GM21576 (cell line): Measurements from ENCODE around the gene ATG13.
"Not testable (repeated sequence)": the region's sequence is repeated elsewhere in the genome, so short reads cannot be mapped to it uniquely, and the experiment has no call there.

ENCODE experiments used
- ATAC-seq: cut with Tn5 transposase; IDR thresholded peaks from one replicate; pipeline ENCODE4 v1.9.1; 2021; ENCODE audit warnings: mild to moderate bottlenecking, moderate library complexity; ENCODE audit not compliant: unreplicated experiment

ATG13 gene

DNA sequence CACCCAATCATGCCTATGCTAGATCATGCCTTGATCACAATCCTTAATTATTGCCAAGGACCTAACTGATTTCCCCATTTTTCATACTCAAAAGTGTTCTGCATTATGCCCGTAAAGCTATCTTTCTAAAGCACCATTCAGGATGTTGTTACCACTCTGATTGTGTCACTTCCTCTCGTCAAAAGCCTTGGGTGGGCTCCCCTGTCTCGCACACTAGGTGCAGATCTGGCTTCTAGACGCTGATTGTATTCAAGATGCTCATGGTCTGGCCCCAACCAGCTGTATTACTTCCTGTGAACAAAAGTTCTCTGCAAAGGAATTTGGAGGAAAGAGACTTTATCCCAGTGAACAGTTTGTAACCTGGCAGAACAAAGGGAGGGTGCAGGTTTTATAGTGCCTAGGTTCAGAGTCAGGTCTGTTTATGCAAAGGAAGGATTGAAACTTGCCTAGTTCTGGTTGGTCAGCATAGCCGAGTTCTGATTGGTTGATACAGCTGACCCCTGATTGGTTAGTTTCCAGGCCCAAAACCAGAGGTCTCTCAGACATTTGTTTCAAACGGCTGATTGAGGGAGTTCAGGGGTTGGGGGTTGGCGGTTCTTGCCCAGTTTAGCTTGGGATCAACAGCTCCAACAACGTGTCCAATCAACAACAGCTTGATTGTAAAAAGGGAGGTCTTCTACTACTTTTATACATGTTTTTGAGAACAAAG, 25.4 kb downstream of the ATG13 start:
- ATAC-seq, result no peak

DNA sequence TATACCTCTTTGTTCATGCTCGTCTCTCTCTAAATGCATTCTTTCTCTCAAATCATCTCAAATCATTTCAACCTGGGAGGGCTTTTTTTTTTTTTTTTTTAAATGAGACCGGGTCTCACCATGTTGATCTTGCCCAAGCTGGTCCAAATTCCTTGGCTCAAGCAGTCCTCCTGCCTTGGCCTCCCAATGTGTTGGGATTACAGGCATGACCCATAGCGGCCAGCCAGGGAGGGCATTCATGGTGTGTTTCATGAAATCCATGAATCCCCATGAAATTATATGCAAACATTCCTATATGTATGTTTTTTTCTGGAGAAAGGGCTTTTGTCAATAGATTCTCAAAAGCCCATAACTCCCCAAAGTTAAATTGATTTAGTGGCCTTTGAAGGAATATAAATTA, 26.2 kb downstream of the ATG13 start:
- no peak for ATAC-seq

DNA sequence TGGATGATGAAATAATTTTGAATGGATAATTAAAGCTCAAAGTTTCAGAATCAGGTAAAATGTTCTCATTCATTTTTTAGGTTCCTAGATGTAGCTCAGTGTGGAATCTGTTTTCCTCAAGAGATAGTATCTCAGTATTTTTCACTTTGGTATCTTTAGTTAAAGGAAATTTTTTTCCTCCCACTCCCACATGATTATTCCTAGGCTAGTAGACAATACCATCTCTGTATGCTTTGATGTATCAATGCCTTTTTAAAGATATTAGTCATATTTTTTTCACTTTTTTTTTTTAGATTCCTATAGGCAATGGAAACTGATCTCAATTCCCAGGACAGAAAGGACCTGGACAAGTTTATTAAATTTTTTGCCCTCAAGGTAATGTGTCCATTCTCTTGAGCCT, 26.6 kb downstream of the ATG13 start:
- ATAC-seq, result no peak

DNA sequence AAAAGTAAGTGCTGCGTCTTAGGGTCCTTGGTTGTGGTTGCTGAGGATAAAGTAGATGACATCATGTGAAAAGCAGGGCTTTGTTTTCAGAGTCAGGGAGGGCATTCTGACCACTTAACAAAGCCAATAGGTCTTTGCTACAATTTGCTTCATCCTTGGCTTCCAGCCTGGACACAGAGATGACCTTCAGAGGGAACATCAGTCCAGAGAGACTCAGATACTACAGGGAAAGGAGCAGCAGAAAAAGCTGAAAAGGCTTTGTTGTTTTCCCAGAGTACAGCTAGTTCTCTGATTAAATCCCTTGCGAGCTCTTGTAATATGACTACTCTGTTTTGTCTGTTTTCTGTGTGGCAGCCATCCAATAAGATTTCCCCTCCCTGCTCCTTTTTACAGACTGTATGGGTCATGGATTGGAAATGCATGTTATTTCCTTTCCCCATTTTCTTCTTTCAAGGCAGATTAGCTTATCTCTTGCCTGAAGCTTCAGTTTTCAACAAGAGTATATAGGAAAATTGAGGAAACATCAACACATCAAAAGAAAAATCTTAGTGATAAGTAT, 31.9 kb downstream of the ATG13 start:
- no peak for ATAC-seq

DNA sequence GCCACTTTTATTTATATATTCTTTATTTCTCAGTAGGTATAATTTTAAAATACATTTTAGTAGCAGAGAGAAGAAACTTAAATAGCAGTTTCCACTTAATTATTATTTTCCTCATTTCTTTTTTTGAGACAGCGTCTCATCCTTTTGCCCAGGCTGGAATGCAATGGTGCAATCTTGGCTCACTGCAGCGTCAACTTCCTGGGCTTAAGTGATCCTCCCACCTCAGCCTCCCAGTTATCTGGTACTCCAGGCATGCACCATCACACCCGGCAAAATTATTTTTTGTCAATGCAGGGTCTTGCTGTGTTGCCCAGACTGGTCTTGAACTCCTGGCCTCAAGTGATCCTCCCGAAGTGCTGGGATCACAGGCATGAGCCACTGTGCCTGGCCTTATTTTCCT, 38.3 kb downstream of the ATG13 start:
- no peak for ATAC-seq

DNA sequence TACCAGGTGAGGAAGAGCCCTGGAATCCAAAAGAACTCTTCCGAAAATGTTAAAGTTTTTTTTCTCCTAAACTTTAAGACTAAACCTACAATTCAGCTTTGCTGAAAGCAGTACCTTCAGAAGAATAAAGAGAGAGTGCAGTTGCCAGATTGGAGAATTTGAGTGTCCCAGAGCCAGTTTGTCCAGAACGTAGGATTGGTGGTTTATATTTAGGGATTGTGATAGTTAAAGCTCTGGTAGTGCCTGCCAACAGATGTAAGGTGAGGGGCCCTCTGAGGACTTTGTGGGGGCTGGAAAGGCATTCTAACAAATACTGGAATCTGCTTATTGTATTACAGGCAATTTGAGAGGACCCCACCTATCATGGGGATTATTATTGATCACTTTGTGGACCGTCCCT, 39.8 kb downstream of the ATG13 start:
- no peak for ATAC-seq

DNA sequence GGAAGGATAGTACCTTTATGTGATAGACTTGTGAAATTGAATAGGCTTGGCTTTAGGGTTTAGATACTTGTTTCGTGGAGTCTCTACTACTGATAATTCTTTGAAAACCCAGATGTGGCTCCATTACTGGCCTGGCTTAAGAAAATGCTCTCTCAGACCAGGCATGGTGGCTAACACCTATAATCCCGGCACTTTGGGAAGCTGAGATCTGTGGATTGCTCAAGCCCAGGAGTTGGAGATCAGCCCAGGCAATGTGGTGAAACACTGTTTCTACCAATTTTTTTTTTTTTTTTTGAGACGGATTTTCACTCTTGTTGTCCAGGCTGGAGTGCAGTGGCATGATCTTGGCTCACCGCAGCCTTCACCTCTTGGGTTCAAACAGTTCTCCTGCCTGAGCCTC, 40.9 kb downstream of the ATG13 start:
- ATAC-seq, result no peak

DNA sequence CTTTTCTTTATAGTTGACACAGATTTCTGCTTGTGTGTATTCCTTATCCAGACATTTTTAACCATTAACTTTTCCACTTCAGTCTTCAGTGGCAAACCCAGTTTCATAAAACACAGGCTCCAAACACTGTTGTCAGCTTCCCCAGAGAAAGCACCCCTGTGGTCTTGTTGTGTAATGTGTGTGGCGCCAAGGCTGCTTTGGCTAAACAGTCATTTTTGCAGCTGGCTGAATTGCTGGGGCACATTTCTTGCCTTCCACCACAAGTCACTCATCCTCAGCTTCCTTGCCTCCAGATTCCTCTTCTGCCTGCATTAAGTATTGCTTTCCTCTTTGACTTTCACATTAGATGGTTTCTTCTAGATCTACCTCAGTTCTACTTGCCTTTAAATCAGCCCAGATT, 42.6 kb downstream of the ATG13 start:
- ATAC-seq, result no peak

DNA sequence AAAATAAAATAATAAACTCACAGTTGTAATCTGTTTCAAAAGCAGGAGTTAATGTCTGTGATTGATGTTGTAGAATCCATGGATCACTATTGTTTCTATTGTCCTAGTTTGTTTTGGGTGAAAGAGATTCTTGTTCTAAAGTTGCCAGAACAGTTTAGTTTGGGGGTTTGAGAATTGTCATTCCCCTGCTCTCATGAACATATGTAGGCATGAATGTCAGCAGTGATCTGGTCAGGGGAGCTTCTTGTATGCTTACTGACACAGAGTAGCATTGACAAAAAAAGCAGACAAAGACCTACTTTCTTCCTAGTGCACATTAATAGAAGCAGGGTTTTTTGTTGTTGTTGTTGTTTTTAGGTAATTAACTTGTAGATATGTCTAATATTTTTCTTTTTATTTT, 44.5 kb downstream of the ATG13 start:
- no peak for ATAC-seq

DNA sequence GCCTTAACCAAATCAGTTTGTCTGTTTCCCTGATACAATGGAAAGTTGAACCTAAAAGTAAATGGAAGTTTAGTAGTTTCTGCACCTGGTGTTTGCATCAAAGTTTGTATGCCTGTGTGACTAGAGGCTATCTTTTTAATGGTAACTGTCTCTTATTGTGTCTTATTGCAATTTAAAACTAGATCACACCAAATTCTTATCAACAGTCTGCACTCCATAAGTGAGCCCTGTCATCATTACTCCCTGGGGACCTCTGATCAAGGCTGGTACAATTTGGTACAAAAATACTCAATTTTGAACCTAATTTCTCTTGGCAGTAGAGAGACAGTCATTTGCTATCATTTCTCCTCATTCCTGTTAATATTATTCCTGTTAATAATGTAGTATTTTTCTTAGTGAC, 45.0 kb downstream of the ATG13 start:
- no peak for ATAC-seq

DNA sequence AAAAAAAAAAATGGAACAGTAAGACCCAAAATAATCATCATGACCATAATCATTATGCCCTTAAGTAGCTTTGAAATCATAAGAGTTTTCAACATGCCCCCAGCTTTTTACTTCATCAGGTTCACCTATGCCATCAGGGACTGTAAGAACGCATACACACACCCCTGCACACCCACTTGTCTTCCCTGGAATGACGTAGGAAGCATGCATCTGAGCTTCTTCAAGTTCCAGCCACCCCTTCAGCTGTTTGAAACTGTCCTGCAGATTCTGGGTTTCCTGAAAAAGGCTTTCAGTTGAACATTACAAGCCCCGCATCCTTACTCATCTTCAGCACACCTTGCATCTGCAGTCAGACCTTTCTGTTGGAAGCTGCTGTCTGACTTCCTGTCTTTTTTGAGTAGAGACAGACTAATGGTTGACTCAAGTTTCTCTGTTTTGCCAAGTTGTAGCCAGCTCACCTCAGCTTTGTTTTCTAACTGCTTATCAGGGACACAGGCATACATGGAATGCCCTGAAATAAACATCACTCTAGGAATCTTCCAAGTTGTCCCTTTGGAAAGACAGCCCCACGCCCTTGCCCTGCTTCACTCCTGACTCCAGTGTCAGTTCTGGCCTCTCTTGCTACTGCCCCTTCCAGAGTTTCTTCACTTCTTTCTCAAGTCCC, 46.1 kb downstream of the ATG13 start:
- no peak for ATAC-seq

DNA sequence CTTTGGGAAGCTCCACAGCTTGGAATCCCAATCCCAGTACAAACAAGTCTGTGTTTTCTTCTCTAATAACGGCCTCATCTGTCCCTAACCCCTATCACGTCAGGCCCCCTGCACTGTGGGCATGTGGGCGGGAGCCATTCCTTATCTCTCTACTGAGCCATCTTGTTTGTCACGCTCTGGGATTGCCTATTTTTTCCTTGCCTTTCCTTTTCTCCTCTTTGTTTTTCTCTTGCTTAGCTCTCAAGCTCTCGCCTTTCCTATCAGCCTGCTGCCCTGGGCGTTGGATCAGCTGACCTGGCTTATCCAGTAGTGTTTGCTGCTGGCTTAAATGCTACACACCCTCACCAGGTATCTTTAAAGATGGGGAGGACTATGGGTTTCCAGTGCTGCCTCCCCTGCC, 47.3 kb downstream of the ATG13 start:
- no peak for ATAC-seq

DNA sequence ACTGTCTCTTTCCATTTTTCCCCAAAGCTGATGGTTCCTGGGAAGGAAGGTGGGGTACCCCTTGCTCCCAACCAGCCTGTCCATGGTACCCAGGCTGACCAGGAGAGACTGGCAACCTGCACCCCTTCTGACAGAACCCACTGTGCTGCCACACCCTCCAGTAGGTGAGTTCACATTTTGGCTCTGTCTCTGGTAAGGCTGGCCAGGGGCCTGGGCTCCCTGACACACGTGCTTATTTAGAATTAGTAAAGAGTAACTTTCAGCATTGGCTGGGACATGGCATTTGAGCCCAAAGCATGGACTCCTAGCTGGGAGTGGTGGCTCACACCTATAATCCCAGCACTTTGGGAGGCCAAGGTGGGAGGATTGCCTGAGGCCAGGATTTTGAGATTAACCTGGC, 48.0 kb downstream of the ATG13 start:
- no peak for ATAC-seq

DNA sequence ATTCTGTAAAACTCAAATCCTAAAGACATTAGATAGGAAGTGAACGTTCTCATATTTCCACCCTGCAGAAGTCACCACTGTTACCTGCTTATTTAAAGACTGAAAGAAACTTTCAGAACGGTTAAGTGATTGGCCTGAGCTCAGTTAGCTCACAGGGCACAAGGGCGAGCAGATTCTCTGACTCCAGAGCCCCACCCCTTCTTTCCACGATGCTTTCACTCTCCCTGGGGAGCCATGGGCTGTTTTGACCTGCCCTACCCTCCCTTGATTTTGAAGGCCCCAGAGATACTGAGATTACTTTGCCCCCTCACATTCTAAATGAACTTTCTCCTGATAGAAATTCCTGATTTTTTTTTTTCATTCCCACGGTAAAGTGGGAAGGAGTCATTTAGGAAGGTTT, 49.2 kb downstream of the ATG13 start:
- no peak for ATAC-seq

DNA sequence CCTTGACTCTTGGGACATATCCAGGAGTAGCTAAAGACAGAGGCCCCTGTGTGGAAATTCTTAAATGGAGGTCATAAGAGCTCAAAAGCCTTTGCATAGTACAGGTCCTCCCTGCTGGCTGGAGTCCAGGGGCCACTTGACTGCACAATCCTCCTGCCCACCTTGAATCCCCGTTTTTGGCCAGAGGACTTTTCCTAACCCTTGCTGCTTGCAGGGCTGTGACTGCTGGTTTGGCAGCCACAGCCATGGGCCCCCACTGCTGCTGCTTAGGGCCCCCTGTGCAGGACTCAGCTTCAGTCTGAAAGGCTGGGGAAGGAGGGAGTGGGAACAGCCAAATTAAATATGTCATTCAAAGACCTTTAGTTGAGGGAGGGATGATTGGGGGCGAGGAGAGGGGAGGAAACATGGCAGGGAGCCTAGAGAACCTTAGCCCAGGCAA, 49.7 kb downstream of the ATG13 start:
- no peak for ATAC-seq

DNA sequence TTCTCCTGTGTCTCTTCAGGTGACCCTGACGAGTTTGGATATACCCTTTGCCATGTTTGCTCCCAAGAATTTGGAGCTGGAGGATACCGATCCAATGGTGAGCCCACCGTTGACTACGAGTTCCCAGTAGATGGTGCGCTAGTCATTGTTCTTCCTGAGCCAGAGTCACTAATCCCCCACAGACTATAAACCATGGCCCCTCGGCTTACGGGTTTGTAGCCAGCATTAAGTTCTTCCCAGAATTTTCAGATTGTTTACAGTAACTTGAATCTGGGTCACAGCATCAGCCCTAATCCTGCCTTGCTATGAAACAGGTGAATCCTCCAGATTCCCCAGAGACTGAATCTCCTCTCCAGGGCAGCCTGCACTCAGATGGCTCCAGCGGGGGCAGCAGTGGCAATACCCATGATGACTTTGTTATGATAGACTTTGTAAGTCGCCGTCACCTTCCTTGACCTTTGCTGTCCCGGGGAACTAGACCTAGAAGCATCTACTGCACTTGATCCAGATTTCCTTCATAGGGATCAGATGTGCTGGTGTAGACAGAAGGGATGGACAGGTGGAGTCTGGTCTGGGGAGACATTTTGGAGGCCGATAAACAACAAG, 51.2 kb downstream of the ATG13 start:
- no peak for ATAC-seq

DNA sequence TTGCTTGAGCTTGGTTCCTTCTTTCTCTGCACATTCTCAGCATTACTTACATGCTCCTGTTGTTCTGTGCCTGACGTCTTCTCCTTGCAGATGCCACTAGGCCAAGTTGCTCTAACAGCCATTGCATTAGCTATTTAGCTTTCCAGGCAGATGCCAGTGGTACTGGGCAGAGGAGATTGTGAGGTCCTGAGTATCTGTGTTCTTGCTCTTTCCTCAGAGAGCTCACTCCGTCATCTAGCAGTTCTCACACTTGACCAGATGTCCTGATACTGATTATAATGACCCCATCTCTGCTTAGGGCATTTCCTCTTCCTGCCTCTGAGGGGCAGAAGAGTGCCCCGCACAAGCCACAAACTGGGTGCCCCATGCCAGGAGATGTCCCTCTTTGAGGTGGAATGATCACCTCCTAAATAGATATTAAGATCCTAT, 52.4 kb downstream of the ATG13 start:
- no peak for ATAC-seq

DNA sequence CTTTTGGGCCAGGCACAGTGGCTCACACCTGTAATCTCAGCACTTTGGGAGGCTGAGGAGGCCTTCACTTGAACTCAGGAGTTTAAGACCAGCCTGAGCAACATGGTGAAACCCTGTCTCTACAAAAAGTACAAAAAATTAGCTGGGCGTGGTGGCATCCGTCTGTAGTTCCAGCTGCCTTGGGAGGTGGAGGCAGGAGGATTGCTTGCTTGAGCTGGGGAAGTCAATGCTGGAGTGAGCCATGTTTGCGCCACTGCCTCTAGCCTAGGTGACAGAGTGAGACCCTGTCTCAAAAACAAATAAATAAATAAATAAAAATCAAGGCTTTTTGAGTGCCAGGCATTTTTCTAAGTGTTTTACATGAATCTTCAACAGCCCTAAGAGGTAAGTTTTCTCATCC, 53.2 kb downstream of the ATG13 start:
- not testable (repeated sequence) for ATAC-seq

DNA sequence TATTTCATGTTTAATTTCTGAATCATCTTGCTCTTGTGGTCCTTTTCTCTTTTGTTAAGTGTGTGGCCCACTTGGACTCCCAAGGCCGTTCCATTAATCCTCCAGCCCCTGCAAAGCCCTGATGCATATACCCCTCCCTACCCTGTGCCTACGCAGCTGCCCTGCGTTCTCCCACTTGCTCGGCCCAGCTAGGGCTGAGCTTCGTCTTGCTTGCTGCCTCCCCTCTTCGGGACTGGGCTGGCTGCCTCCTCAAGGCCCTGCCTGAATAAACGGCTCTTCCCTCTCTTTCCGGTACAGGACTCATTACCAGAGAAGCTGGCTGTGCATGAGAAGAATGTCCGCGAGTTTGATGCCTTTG, 54.6 kb downstream of the ATG13 start:
- ATAC-seq, result no peak

DNA sequence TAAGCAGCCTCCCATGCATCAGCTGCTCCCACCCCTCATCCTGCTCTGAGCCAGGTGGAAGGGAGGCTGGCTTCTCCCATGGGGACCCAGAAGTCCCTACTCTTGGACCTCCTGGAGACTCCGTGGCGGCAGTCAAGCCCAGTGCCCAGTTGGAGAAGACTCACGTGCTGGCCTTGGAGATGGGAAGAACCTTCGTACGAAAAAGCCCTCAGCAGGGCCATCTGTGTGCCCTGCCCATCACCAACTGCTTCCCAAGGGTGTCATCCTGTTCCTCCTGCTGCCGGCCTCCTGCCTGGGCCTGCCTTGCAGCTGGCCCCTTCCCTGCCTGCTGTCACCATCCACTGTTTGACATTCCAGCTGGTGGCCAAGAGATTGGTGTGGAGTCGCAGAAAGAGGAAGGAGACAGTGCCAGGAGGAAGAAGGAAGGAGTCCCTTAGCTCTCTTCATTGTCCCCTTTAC, 55.1 kb downstream of the ATG13 start:
- no peak for ATAC-seq

DNA sequence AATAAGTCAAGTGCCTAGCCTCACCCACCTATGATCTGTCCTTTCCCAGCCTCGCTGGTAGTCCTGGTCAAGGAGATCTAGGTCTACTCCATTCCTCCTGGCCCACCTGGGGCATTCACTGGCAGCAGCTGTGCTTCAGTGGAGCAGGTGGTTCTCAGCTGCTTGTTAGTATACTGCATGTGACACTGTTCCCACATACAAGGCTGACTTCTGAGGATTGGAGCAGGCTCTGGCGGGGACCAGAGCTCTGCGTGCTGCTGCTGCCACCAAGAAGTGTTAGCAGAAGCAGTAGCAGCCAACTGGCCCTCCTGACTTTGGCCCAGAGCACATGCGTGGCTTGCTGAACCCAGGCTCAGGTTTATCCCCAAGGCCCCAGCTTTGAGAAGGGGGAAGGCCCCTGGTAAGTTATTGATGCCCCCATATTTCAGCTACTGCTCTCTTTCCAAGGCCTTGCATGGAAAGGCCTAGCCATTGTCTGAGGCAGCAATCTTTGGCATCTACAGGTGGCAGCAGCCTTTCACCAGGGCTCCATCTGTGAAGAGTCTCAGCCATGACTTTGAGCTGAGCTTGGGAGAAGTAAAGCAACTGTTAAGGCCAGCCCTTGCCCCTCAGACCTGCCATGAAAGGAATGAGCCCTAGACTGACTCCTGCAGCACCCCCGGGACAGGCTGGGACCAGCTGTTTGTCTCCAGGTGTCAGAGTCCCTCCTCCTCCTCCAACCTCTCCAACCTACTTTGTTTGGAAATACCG, 56.5 kb downstream of the ATG13 start:
- ATAC-seq, result no peak
